Lung (tissue), 12 donors: Measurements from ENCODE around the gene GRID2. TPM values are rescaled to one million over a fixed set of nuclear protein-coding genes. Genes with fewer than 3 reads are reported as not detected.
"Not testable (repeated sequence)": the region's sequence is repeated elsewhere in the genome, so short reads cannot be mapped to it uniquely, and the experiment has no call there.

Source experiments
- ATAC-seq: fragments of 200-7000 bp; cut with Tn5 transposase; one replicate; pipeline ENCODE4 v1.9.1; 2020; ENCODE audit warnings: moderate number of reproducible peaks; ENCODE audit not compliant: insufficient read depth, low FRiP score
- DNase-seq, 3 donors: peaks; one replicate each; pipeline ENCODE4 v3.0.0-alpha.2; 2013 to 2017
- H3K27ac ChIP-seq, 2 donors: one replicate each; pipeline ENCODE4 v1.5.1; 2013; ENCODE audit warnings: mild to moderate bottlenecking in 2 of 2, moderate library complexity in 2 of 2, control low read depth in 1 of 2, inconsistent platforms in 1 of 2, low read depth in 1 of 2, low read length in 1 of 2
- H3K27me3 ChIP-seq, 3 donors: one replicate each; pipeline ENCODE4 v1.5.1; 2013; ENCODE audit warnings: low read length in 2 of 3; ENCODE audit not compliant: control insufficient read depth in 3 of 3, insufficient read depth in 3 of 3
- H3K36me3 ChIP-seq, 4 donors: one replicate each; pipeline ENCODE4 v1.5.1; 2013; ENCODE audit warnings: low read length in 4 of 4, mild to moderate bottlenecking in 1 of 4, moderate library complexity in 1 of 4; ENCODE audit not compliant: control insufficient read depth in 4 of 4, insufficient read depth in 4 of 4
- H3K4me1 ChIP-seq, 5 donors: one replicate each; pipeline ENCODE4 v1.5.1; 2013; ENCODE audit warnings: low read length in 5 of 5, mild to moderate bottlenecking in 2 of 5, moderate library complexity in 1 of 5; ENCODE audit not compliant: control insufficient read depth in 5 of 5, insufficient read depth in 5 of 5
- H3K4me3 ChIP-seq: one replicate; pipeline ENCODE4 v1.5.1; 2013; ENCODE audit warnings: mild to moderate bottlenecking, control low read depth, moderate library complexity
- H3K9ac ChIP-seq, 2 donors: one replicate each; pipeline ENCODE4 v1.5.1; 2013; ENCODE audit warnings: low read length in 2 of 2, control low read depth in 1 of 2; ENCODE audit not compliant: insufficient read depth in 1 of 2
- H3K9me3 ChIP-seq, 4 donors: one replicate each; pipeline ENCODE4 v1.5.1; 2013; ENCODE audit warnings: low read length in 3 of 4, mild to moderate bottlenecking in 1 of 4, moderate library complexity in 1 of 4; ENCODE audit not compliant: control insufficient read depth in 4 of 4, insufficient read depth in 3 of 4
- CTCF ChIP-seq: IDR thresholded peaks from 2 replicates; pipeline ENCODE4 v1.5.1; 2012; ENCODE audit warnings: mild to moderate bottlenecking; ENCODE audit errors: control extremely low read depth, extremely low read depth
- WGBS, 2 donors: extraction: QIAGEN DNeasy Blood & Tissue Kit; methylation state at CpG; one replicate each; pipeline ENCODE4 v1.1.7; 2013; 5-methylcytosine and 5-hydroxymethylcytosine counted together
- polyA plus RNA-seq, 2 donors: library from polyadenylated mRNA; stranded (reverse); fragments of 200-250 nt; gene quantifications; one replicate each; pipeline ENCODE4 v1.2.1, GENCODE V29; 2013
- total RNA-seq, 2 donors: library from RNA; depleted of rRNA in 1 of 2; stranded (reverse); fragments of >200 nt in 1 of 2; gene quantifications; one replicate each; pipeline ENCODE4 v1.2.1, GENCODE V29; 2014 to 2021
- donor health status: control.
- donor health status: control.
- donor health status: Bipolar disorder and iron deficiency.
- donor health status: healthy.
- donor health status: DM: yes; HTN: yes; CAD: no.

GRID2 gene
- total and polyA plus RNA-seq, 4 donors, result 0.09 to 1.3 TPM; not detected in 2

- Histone ChIP-seq H3K4me1 (no peaks in the 10 kb centered on the region), H3K36me3 (no peaks in the 10 kb centered on the region), H3K9ac (no peak overlapping the region), H3K4me3 (no peak overlapping the region), H3K27ac (no peak overlapping the region), H3K27me3 (no peaks in the 10 kb centered on the region), H3K9me3 (no peaks in the 10 kb centered on the region)
- WGBS, 2 donors, result 80 to 93% methylated on average over 2 of the region's 2 CpGs
- DNase-seq (no peak), ATAC-seq (no peak)
- TF ChIP-seq CTCF, result no peak
Observed at GRCh38 chr4:93670434-93670833, 1366.7 kb downstream of the GRID2 start.

GRCh38 chr4:93671093-93671492, 1367.3 kb downstream of the GRID2 start:
- no peaks in the 10 kb centered on the region for H3K36me3 ChIP-seq
- H3K9me3 ChIP-seq, result no peaks in the 10 kb centered on the region
- H3K9ac ChIP-seq, result no peak overlapping the region
- no peak overlapping the region for H3K4me3 ChIP-seq
- no peaks in the 10 kb centered on the region for H3K27me3 ChIP-seq
- no peak overlapping the region for H3K27ac ChIP-seq
- DNase-seq (no peak), ATAC-seq (no peak)
- TF ChIP-seq CTCF, result no peak
- 90 to 91% methylated on average over 3 of the region's 3 CpGs for WGBS, 2 donors
- H3K4me1 ChIP-seq, result no peaks in the 10 kb centered on the region

GRCh38 chr4:93676937-93677336, 1373.2 kb downstream of the GRID2 start:
- not testable (repeated sequence) for H3K4me1 ChIP-seq, DNase-seq, H3K4me3 ChIP-seq, H3K9ac ChIP-seq, H3K36me3 ChIP-seq, ATAC-seq, H3K27ac ChIP-seq, H3K27me3 ChIP-seq, H3K9me3 ChIP-seq
- WGBS, 2 donors, result 89 to 95% methylated on average over 13 to 15 of the region's 16 CpGs

- Histone ChIP-seq H3K4me3 (no peak overlapping the region), H3K27me3 (no peaks in the 10 kb centered on the region), H3K36me3 (no peaks in the 10 kb centered on the region), H3K27ac (no peak overlapping the region), H3K9ac (no peak overlapping the region), H3K4me1 (no peaks in the 10 kb centered on the region), H3K9me3 (no peaks in the 10 kb centered on the region)
- WGBS, 2 donors, result 67 to 75% methylated on average over 3 of the region's 3 CpGs
- no peak for ATAC-seq
- TF ChIP-seq CTCF, result no peak
- no peak for DNase-seq
Observed at GRCh38 chr4:93684571-93684970, 1380.8 kb downstream of the GRID2 start.
